ENCODE measurements around the gene ZBTB44.

ZBTB44 gene

DNA sequence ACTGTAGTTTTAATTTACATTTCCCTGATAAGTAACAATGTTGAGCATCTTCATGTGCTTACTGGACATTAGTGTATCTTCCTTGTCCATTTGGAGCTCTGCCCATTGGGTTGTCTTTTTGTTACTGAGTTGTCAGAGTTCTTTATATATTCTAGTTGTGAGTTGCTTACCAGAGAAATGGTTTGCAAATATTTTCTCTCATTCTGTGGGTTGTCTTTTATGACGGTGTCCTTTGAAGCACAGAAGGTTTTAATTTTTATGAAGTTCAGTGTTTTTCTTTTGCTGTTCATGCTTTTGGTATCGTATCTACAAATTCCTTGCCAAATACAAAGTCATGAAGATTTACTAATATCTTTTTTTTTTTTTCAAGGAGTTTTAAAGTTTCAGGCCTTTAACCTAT, 42.4 kb downstream of the ZBTB44 start:
- TF ChIP-seq, protein P1, sequence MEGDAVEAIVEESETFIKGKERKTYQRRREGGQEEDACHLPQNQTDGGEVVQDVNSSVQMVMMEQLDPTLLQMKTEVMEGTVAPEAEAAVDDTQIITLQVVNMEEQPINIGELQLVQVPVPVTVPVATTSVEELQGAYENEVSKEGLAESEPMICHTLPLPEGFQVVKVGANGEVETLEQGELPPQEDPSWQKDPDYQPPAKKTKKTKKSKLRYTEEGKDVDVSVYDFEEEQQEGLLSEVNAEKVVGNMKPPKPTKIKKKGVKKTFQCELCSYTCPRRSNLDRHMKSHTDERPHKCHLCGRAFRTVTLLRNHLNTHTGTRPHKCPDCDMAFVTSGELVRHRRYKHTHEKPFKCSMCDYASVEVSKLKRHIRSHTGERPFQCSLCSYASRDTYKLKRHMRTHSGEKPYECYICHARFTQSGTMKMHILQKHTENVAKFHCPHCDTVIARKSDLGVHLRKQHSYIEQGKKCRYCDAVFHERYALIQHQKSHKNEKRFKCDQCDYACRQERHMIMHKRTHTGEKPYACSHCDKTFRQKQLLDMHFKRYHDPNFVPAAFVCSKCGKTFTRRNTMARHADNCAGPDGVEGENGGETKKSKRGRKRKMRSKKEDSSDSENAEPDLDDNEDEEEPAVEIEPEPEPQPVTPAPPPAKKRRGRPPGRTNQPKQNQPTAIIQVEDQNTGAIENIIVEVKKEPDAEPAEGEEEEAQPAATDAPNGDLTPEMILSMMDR (IDR thresholded peaks at IDR 0.05; ENCODE audit: low read depth, low read length) = no peak
- Histone ChIP-seq H3K36me3 (peaks cover 7% of the 10 kb centered on the region; the same call in 1 of the 2 replicates), H3K9me3 (ENCODE audit: severe bottlenecking) (no peaks in the 10 kb centered on the region), H3K4me3 (ENCODE audit: low read depth, low read length) (no peak overlapping the region), H3K27ac (no peak overlapping the region), H3K27me3 (ENCODE audit: insufficient read depth, low read depth, severe bottlenecking) (no peaks in the 10 kb centered on the region)
- DNase-seq = no peak

GRCh38 chr11:130269326-130269943, 45.3 kb downstream of the ZBTB44 start:
- DNase-seq = no peak
- TF ChIP-seq, protein P1 (IDR thresholded peaks at IDR 0.05; ENCODE audit: low read depth, low read length) = no peak
- no peaks in the 10 kb centered on the region for H3K9me3 ChIP-seq (ENCODE audit: severe bottlenecking)
- no peak overlapping the region for H3K27ac ChIP-seq
- H3K36me3 ChIP-seq = peaks cover 20% of the 10 kb centered on the region
- no peak overlapping the region for H3K4me3 ChIP-seq (ENCODE audit: low read depth, low read length)
- no peaks in the 10 kb centered on the region for H3K27me3 ChIP-seq (ENCODE audit: insufficient read depth, low read depth, severe bottlenecking)

GRCh38 chr11:130263351-130263750, 51.4 kb downstream of the ZBTB44 start:
- TF ChIP-seq, protein P1 (IDR thresholded peaks at IDR 0.05; ENCODE audit: low read depth, low read length) = no peak
- no peak overlapping the region for H3K27ac ChIP-seq
- DNase-seq = no peak
- no peaks in the 10 kb centered on the region for H3K9me3 ChIP-seq (ENCODE audit: severe bottlenecking)
- H3K27me3 ChIP-seq (ENCODE audit: insufficient read depth, low read depth, severe bottlenecking) = no peaks in the 10 kb centered on the region
- H3K36me3 ChIP-seq = peaks cover 40% of the 10 kb centered on the region
- H3K4me3 ChIP-seq (ENCODE audit: low read depth, low read length) = no peak overlapping the region

DNA sequence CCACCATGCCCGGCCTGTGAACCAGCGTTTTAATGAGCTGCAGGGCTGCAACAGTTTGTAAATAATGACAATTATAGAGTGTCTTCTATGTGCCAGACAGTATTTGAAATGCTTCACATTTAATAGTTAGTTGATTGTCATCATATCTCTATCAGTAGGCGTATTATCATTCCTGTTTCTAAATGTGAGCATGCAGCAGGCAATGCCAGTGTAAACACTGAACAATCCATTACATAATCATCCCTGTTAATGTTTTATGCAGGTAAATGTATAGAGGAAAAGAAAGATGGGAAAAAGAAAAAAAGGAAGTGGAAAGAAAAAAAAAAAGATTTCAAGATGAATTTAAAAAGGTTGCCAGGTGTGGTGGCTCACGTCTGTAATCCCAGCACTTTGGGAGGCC, 52.3 kb downstream of the ZBTB44 start:
- DNase-seq = no peak
- H3K27me3 ChIP-seq (ENCODE audit: insufficient read depth, low read depth, severe bottlenecking) = no peaks in the 10 kb centered on the region
- no peak overlapping the region for H3K4me3 ChIP-seq (ENCODE audit: low read depth, low read length)
- no peak overlapping the region for H3K27ac ChIP-seq
- no peaks in the 10 kb centered on the region for H3K9me3 ChIP-seq (ENCODE audit: severe bottlenecking)
- peaks cover 40% of the 10 kb centered on the region for H3K36me3 ChIP-seq
- TF ChIP-seq, protein P1 (IDR thresholded peaks at IDR 0.05; ENCODE audit: low read depth, low read length) = no peak

GRCh38 chr11:130261571-130261970, 53.1 kb downstream of the ZBTB44 start:
- no peak for DNase-seq
- TF ChIP-seq, protein P1 (IDR thresholded peaks at IDR 0.05; ENCODE audit: low read depth, low read length) = no peak
- peaks cover 39% of the 10 kb centered on the region for H3K36me3 ChIP-seq
- H3K27ac ChIP-seq = no peak overlapping the region
- H3K27me3 ChIP-seq (ENCODE audit: insufficient read depth, low read depth, severe bottlenecking) = no peaks in the 10 kb centered on the region
- H3K9me3 ChIP-seq (ENCODE audit: severe bottlenecking) = no peaks in the 10 kb centered on the region
- H3K4me3 ChIP-seq (ENCODE audit: low read depth, low read length) = no peak overlapping the region

DNA sequence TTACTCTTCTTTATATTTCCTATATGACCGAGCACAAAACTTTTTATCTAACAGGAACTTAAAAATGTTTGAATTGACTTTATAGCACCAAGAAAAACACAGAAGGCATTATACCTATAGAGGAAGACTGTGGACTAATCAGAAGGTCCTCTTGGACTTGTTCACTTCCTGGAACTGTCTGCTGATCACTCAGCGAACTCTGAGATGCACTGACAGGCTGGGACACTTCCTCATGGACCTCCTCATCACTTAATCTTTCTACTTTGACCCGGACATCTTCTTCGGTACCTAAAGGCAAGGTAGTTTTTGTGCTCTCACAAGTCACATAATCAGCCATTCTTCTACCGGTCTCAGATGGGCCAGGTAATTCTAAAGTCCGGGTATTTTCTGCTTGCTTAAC, 54.0 kb downstream of the ZBTB44 start:
- H3K4me3 ChIP-seq (ENCODE audit: low read depth, low read length) = no peak overlapping the region

More for the DNA sequence above, 54.0 kb downstream of the ZBTB44 start:
- H3K36me3 ChIP-seq = peaks cover 31% of the 10 kb centered on the region
- no peak overlapping the region for H3K27ac ChIP-seq
- no peak for DNase-seq
- TF ChIP-seq, protein P1 (IDR thresholded peaks at IDR 0.05; ENCODE audit: low read depth, low read length) = no peak
- no peaks in the 10 kb centered on the region for H3K27me3 ChIP-seq (ENCODE audit: insufficient read depth, low read depth, severe bottlenecking)
- no peaks in the 10 kb centered on the region for H3K9me3 ChIP-seq (ENCODE audit: severe bottlenecking)
